HG03108 (cell line): ENCODE measurements around the gene SLC9A6.
"Not testable (repeated sequence)": the region's sequence is repeated elsewhere in the genome, so short reads cannot be mapped to it uniquely, and the experiment has no call there.

Experiments used
- ATAC-seq: cut with Tn5 transposase; IDR thresholded peaks from one replicate; pipeline ENCODE4 v1.9.1; 2021; ENCODE audit warnings: moderate library complexity; ENCODE audit not compliant: unreplicated experiment

The SLC9A6 gene

DNA sequence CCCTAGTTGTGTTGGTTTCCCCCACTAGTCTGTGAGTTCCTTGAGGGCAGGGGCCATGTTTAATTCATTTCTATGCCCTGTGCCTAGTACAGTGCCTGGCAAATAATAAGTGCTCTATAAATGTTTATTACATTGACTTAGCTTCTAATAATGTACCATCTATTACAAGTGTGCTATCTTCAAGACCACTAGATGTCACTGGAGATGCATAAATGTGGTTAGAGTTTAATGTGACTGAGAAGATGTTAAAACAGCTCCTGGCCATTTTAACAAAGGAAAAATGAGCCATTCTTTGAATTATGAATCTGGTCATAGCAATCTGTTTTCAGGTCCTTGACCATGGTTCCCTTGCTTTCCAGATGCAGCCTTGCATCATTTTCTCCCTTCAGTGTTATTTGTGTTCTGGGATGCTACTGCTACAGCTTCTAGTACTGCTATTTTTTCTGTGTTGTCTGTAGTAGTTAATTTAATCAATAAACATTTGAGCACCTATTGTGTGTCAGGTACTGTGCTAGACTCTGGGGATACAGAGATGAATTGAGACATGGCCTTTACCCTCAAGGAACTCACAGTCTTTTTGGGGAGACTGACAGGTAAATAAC is 43.2 kb downstream of the SLC9A6 start:
- no peak for ATAC-seq

- no peak for ATAC-seq
These were observed 44.5 kb downstream of the SLC9A6 start for GRCh38 chrX:136029766-136030165.

- no peak for ATAC-seq
These were observed 45.3 kb downstream of the SLC9A6 start for GRCh38 chrX:136030303-136031191.

DNA sequence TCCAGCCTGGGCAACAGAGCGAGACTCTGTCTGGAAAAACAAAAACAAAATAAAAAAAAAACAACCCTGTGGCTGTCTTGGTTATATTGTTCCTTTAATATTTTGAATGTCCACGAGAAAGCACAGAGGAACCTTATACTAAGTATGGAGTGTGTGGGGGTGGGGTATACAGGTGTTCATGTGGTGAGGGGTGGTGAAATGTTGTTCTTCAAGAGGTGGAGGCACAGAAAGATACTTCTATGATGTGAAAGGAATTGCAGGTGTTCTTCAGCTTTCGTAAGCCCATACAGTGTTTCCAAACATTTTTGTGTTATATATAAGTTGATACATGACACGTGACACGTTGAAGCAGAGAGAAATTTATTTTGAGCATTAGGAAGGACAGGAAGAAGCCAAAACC is 46.4 kb downstream of the SLC9A6 start:
- ATAC-seq = no peak

DNA sequence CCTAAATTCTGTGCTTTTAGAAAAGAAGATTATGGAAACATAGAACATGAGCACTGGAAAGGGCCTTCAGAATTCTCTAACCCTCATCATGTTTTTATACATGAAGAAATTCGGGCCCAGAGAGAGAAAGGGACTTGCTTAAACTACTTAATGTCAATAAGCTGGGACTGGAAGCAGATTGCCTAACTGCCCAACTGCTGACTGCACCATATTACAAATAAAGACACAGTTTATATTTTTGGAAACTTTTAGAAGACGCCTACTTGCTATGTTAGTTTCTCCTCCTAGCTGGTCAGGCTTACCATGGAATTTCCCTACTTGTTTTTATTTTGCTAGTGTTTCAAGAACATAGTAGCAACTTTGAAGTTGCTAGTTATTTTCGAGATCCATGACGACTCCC is 47.1 kb downstream of the SLC9A6 start:
- ATAC-seq = no peak

- no peak for ATAC-seq
These were observed 49.4 kb downstream of the SLC9A6 start for GRCh38 chrX:136034668-136035067.

- ATAC-seq = no peak
These were observed 50.4 kb downstream of the SLC9A6 start for GRCh38 chrX:136035663-136036062.

DNA sequence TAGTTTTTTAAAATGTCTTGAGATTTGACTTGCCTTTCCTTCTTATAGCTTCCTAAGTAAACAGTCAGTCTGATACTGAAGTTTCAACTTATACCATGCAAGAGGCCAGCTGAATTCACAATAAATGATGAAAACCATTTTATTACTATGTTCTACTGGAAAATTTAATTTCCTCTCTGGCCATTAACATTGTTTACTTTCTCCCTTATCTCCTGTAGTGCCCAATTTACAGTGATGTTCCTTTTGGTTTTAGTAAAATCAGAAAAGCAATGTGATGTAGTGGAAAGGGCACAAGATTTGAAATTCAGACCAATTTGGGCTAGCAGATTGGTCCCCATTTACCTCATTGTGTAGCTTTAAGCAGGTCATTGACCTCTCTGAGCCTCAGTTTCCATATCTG is 54.2 kb downstream of the SLC9A6 start:
- no peak for ATAC-seq

GRCh38 chrX:136039968-136040367 is 54.7 kb downstream of the SLC9A6 start:
- ATAC-seq = no peak

DNA sequence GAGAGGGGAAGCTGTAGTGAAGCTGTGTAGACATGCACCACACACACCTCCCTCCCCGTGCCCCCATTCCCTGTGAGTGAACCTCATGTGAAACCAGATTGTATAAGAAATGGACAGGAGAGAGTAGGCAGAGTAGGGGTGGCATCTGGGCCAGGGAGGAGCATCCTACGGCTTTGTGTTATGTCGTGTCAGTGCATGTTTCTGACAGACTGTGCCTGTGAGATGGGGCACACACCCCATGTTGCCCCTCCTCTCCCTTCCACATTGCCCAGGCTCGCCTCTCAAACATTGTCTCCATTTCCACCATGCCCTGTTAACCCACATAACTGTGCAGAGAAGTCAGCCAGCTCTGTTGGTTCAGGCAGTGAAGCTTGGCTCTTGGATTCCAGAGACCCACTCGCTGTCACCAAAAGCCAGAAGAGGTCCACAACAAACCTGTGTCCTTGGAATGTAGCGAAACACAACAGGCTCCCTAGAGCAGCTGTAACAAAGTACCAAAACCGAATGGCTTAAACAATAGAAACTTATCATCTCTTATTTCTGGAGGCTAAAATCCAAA is 56.1 kb downstream of the SLC9A6 start:
- ATAC-seq = no peak

GRCh38 chrX:136045008-136045407 is 59.8 kb downstream of the SLC9A6 start:
- ATAC-seq = no peak

GRCh38 chrX:136046295-136047015 is 61.2 kb downstream of the SLC9A6 start:
- ATAC-seq = no peak

GRCh38 chrX:136047016-136047642 is 61.9 kb downstream of the SLC9A6 start:
- ATAC-seq = no peak

GRCh38 chrX:136047969-136048368 is 62.7 kb downstream of the SLC9A6 start:
- ATAC-seq = no peak

- no peak for ATAC-seq
These were observed 63.2 kb downstream of the SLC9A6 start for GRCh38 chrX:136048446-136048845.

GRCh38 chrX:136049608-136050007 is 64.4 kb downstream of the SLC9A6 start:
- no peak for ATAC-seq

- not testable (repeated sequence) for ATAC-seq
These were observed 65.6 kb downstream of the SLC9A6 start for GRCh38 chrX:136050875-136051274.

- ATAC-seq = no peak
These were observed 66.4 kb downstream of the SLC9A6 start for GRCh38 chrX:136051611-136052010.

- ATAC-seq = no peak
These were observed 70.5 kb downstream of the SLC9A6 start for GRCh38 chrX:136055651-136056221.

- ATAC-seq = no peak
These were observed 72.3 kb downstream of the SLC9A6 start for GRCh38 chrX:136057567-136057966.

GRCh38 chrX:136059350-136059749 is 74.1 kb downstream of the SLC9A6 start:
- no peak for ATAC-seq
